Effector CD8-positive, alpha-beta T cell (primary cell): ENCODE measurements around the gene ERBB4.
"Not testable (repeated sequence)": the region's sequence is repeated elsewhere in the genome, so short reads cannot be mapped to it uniquely, and the experiment has no call there.

Experiments
- DNase-seq: peaks from one replicate; lab custom pipeline; 2025; lab: John Stamatoyannopoulos, UW

ERBB4 gene

GRCh38 chr2:212146416-212146815 lies 392.2 kb downstream of the ERBB4 start:
- DNase-seq: no peak

- no peak for DNase-seq
Observed at GRCh38 chr2:212145121-212145520, 393.5 kb downstream of the ERBB4 start.

- no peak for DNase-seq
Observed at GRCh38 chr2:212142631-212143030, 396.0 kb downstream of the ERBB4 start.

- no peak for DNase-seq
Observed at GRCh38 chr2:212141499-212141898, 397.1 kb downstream of the ERBB4 start.

GRCh38 chr2:212136216-212136795 lies 402.3 kb downstream of the ERBB4 start:
- no peak for DNase-seq

GRCh38 chr2:212135739-212136138 lies 402.9 kb downstream of the ERBB4 start:
- DNase-seq: no peak

DNA sequence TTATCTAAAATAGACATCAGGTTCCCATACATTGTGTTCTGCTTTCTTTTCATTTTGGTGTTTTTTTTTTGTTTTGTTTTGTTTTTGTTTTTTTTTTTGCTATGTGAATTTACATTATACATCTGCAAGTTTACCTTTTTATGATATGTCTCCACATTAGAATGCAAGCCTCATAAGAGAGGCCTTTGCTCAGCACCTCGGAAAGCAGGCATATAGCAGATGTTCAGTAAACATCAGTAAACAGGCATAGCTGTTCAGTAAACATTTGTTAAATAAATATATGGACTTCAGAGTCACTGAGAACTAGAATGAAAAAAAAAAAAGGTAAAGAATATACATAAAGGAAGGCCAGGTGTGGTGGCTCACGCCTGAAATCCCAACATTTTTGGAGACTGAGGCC lies 405.3 kb downstream of the ERBB4 start:
- no peak for DNase-seq

DNA sequence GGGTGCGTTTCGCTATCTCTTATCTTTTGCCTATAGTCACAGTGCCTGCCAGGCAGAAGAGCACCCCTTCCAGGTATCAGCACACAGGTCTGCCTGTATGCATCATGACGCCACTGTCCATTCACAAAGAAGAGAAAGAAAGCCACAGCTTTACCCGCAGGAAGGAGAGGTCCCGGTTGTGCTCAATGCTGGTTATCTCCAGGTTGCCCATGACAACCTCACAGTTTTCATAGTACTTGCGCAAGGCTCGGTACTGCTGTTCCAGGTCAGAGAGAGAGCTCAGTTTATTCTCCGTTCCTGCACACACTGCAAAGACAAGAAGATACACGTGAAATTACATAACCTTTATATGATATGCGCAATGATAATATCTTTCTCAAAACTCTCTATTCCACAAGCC lies 414.0 kb downstream of the ERBB4 start:
- DNase-seq: no peak

- DNase-seq: no peak
Observed at GRCh38 chr2:212119591-212119990, 419.0 kb downstream of the ERBB4 start.

- DNase-seq: no peak
Observed at GRCh38 chr2:212117926-212118325, 420.7 kb downstream of the ERBB4 start.

GRCh38 chr2:212114489-212114888 lies 424.1 kb downstream of the ERBB4 start:
- no peak for DNase-seq

- DNase-seq: no peak
Observed at GRCh38 chr2:212112401-212112800, 426.2 kb downstream of the ERBB4 start.

DNA sequence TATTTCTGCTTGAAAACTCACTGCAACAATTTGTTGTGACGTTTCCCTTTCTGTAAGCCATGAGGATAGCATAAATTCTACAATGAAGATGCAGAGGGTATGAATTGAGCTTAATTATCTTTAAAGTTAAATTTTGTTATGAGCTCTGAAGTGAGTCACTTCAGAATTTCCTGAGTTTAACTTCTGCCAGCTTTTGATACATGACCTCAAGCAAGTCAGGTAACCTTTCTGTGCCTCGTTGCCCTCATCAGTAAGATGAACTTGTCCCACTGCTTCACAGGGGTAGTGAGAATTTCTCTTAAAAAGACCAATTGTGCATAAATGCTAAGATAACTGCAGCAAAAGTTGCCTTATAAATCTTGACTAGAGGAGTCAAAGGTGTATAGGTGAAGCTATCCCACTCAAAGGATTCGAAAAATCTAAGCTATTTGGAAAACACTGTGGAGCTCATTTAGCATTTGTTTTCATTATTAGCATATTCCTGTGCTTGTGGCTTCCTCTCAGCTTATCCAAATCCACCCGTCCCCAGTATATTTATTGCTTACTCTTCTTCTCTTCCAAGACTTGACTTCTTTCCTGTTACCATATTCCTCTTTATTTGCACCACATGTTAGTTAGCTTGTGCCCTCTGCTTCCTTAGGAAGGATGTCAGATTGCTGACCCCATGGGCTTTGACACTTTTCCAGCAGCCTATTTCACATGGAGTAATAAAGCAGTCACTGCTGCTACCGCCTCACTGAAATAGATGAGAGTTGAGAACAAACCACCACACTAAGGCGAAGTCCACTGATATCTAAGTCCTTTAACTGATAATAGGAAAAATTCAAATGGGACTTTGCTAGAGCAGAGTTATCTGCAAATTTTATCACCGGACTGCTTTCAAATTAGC lies 428.6 kb downstream of the ERBB4 start:
- DNase-seq: no peak

GRCh38 chr2:212109217-212109616 lies 429.4 kb downstream of the ERBB4 start:
- no peak for DNase-seq

GRCh38 chr2:212107989-212108388 lies 430.6 kb downstream of the ERBB4 start:
- no peak for DNase-seq

DNA sequence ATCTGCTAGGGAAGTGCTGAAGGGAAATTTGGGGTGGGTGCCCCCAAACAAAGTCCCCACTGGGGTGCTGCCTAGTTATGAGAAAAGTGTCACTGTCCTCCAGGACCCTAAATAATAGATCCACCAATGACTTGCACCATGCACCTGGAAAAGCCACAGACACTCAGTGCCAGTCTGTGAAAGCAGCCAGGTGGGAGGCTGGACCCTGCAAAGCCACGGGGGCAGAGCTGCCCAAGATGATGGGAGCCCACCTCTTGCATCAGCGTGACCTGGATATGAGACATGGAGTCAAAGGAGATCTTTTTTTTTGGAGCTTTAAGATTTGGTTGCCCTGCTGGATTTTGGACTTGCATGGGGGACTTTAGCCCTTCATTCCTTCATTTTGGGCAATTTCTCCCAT lies 431.6 kb downstream of the ERBB4 start:
- DNase-seq: no peak

GRCh38 chr2:212106536-212106935 lies 432.1 kb downstream of the ERBB4 start:
- not testable (repeated sequence) for DNase-seq

GRCh38 chr2:212099658-212100057 lies 438.9 kb downstream of the ERBB4 start:
- no peak for DNase-seq

DNA sequence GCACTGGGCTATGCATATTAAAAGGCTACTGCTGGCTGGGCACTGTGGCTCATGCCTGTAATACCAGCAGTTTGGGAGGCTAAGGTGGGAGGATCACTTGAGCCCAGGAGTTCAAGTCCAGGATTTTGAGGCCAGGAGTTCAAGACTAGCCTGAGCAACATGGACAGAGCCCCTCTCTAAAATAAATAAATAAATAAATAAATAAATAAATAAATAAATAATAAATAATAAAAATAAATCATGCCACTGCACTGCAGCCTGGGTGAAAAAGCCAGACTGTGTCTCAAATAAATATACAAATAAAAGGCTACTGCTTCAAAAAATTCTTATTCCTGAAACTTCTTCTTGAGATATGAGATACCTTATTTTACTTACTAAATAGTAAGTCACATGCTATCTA lies 439.6 kb downstream of the ERBB4 start:
- no peak for DNase-seq

GRCh38 chr2:212097001-212097400 lies 441.6 kb downstream of the ERBB4 start:
- DNase-seq: no peak

DNA sequence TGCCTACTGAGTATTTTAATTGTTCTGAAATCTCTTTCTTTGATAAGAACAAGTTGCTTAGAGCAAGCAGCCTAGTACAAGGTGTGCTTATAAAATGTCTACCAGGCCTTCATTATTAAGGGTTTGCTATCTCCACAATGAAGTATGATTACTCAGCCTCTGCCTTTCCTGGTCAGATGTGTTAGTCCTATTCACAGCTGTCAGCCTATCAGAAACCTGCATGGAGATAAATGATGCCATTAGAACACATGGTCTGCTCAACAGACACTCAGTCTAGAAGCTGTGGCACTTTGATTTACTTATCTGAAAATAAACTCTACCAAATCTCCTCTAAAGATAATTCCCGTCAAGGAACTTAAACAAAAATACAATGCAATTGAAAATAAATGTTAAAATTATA lies 448.7 kb downstream of the ERBB4 start:
- DNase-seq: no peak

DNA sequence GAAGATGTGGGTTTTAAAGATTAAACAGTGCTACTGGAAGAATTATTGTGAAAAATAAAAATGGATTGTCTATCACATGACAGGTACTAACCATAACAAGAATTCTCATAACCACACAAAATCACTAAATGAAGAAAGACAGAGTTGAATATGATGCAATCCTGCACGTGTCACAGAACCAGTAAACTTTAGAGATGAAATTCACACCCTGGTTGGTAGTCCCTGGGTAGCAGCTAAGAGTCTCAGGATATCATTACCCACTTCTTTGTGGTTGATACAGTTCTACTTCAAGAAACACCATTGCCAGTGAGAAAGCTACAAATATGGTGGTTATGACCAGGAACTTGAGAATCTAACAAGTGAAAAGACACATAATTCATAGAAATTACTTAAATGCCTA lies 450.2 kb downstream of the ERBB4 start:
- no peak for DNase-seq

GRCh38 chr2:212083492-212083891 lies 455.1 kb downstream of the ERBB4 start:
- no peak for DNase-seq

- no peak for DNase-seq
Observed at GRCh38 chr2:212078103-212078502, 460.5 kb downstream of the ERBB4 start.
